Measurements from ENCODE around the gene HTR7.

GRCh38 chr10:90905925-90906324 is 48.1 kb upstream of the HTR7 start:
- TF ChIP-seq POLR2AphosphoS5 (IDR thresholded peaks at IDR 0.05; ENCODE audit: low read depth, low read length) = no peak
- no peak for TF ChIP-seq TAF1 (IDR thresholded peaks at IDR 0.05; ENCODE audit: borderline replicate concordance, insufficient read depth, low read length)
- no peak for TF ChIP-seq FOXP2 (optimal IDR thresholded peaks at IDR 0.05; ENCODE audit: borderline replicate concordance, extremely low read depth, extremely low read length, insufficient read depth)
- TF ChIP-seq REST (IDR thresholded peaks at IDR 0.05; ENCODE audit: insufficient read depth in 1 of 2, low read depth in 2 of 2, low read length in 2 of 2) = no peak
- TF ChIP-seq SIN3A (IDR thresholded peaks at IDR 0.05; ENCODE audit: borderline replicate concordance, insufficient read depth, low read length) = no peak
